ENCODE results near the gene FAM25G. TPM values are rescaled to one million over a fixed set of nuclear protein-coding genes. Genes with fewer than 3 reads are reported as not detected.

The FAM25G gene
- total and polyA plus RNA-seq, 2 of the 8 experiments (the other 6 are each of a cell fraction or from before 2014, with no cell fraction given) = not detected

DNA sequence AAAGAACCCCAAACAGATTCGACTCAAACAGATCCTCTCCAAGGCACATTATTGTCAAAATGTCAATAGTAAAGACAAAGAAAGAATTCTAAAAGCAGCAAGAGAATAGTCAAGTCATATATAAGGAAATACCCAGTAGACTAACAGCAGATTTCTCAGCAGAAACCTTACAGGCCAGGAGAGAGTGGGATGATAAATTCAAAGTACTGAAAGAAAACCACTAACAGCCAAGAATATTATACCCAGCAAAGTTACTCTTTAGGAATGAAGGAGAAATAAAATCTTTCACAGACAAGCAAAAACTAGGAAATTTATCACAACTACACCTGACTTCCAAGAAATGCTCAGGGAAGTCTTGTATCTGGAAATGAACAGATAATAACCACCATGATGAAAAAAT, 45.8 kb downstream of the FAM25G start:
- Histone ChIP-seq H3K9ac (replicated peaks in 1 of 4; ENCODE audit: extremely low read depth in 1 of 4, low read depth in 3 of 4, low read length in 3 of 4) (no peak overlapping the region), H2BK15ac (ENCODE audit: low read length) (no peak overlapping the region), H3K79me2 (ENCODE audit: control insufficient read depth in 1 of 2, insufficient read depth in 2 of 2, low read length in 2 of 2) (no peaks in the 10 kb centered on the region), H3K79me1 (ENCODE audit: low read depth, low read length) (no peaks in the 10 kb centered on the region), H3K23ac (ENCODE audit: insufficient read length) (no peak overlapping the region), H3K23me2 (ENCODE audit: low read depth, low read length) (peaks cover 11% of the 10 kb centered on the region), H3K9me3 (ENCODE audit: insufficient read depth in 2 of 2, low read depth in 1 of 2, low read length in 1 of 2) (no peaks in the 10 kb centered on the region), H3K4me2 (ENCODE audit: insufficient read depth in 1 of 2, low read depth in 2 of 2, low read length in 2 of 2) (no peak overlapping the region), H2AK5ac (ENCODE audit: low read depth, low read length) (no peak overlapping the region), H2BK5ac (ENCODE audit: low read depth, low read length) (no peak overlapping the region), H4K8ac (ENCODE audit: extremely low read depth, insufficient read depth, low read length) (no peak overlapping the region), H3K27me3 (replicated peaks in 1 of 4; ENCODE audit: control insufficient read depth in 3 of 4, extremely low read depth in 1 of 4, insufficient read depth in 3 of 4, low read length in 3 of 4) (no peaks in the 10 kb centered on the region), H3K4ac (replicated peaks; ENCODE audit: insufficient read length, low read depth, low read length) (no peak overlapping the region), H4K91ac (replicated peaks; ENCODE audit: insufficient read length, low read length) (no peak overlapping the region), H3K27ac (ENCODE audit: low read depth, low read length) (no peak overlapping the region), H2BK120ac (replicated peaks; ENCODE audit: low read depth, low read length) (no peak overlapping the region), H2AFZ (ENCODE audit: low read length) (no peak overlapping the region), H3K4me1 (replicated peaks in 1 of 4; ENCODE audit: control insufficient read depth in 3 of 4, insufficient read depth in 4 of 4, low read length in 3 of 4) (no peaks in the 10 kb centered on the region), H3K18ac (ENCODE audit: extremely low read depth, low read length) (no peak overlapping the region), H3K56ac (replicated peaks; ENCODE audit: insufficient read length, low read depth, low read length) (no peak overlapping the region), H4K5ac (ENCODE audit: insufficient read length, low read depth, low read length) (no peak overlapping the region), H3K14ac (ENCODE audit: insufficient read length) (no peak overlapping the region), H4K20me1 (replicated peaks in 1 of 2; ENCODE audit: control insufficient read depth in 1 of 2, insufficient read depth in 2 of 2, low read length in 2 of 2) (peaks cover 0 to 9% of the 10 kb centered on the region in 2 experiments), H2BK12ac (ENCODE audit: low read depth, low read length) (no peak overlapping the region), H3K36me3 (ENCODE audit: control insufficient read depth in 2 of 4, insufficient read depth in 4 of 4, low read length in 3 of 4) (no peaks in the 10 kb centered on the region), H3K4me3 (ENCODE audit: extremely low read depth in 1 of 4, insufficient read depth in 2 of 4, low read depth in 3 of 4, low read length in 4 of 4) (no peak overlapping the region), H2BK20ac (ENCODE audit: low read length) (no peak overlapping the region)
- ChIA-PET POLR2A (ENCODE audit: partially characterized antibody) (no interaction called here), CTCF (ENCODE audit: partially characterized antibody) (no interaction called here)
- DNase-seq (ENCODE audit: low read depth in 1 of 2, low spot score in 2 of 2) (no peak), FAIRE-seq (no peak)
- no peak for TF ChIP-seq RNF2 (IDR thresholded peaks at IDR 0.05; ENCODE audit: borderline replicate concordance, low read depth, low read length, missing control alignments, poor library complexity, severe bottlenecking)
- TF ChIP-seq BRCA1 (IDR thresholded peaks at IDR 0.05; ENCODE audit: low read depth, low read length) = no peak
- TF ChIP-seq RAD21 (IDR thresholded peaks at IDR 0.05 in 1 of 2, conservative IDR thresholded peaks at IDR 0.05 in 1 of 2; ENCODE audit: low read depth in 2 of 2, low read length in 2 of 2) = no peak
- TF ChIP-seq SP4 (IDR thresholded peaks at IDR 0.05; ENCODE audit: low read length) = no peak
- TF ChIP-seq EGR1 (IDR thresholded peaks at IDR 0.05; ENCODE audit: borderline replicate concordance, low read depth, low read length) = no peak
- no peak for TF ChIP-seq GTF2F1 (IDR thresholded peaks at IDR 0.05; ENCODE audit: borderline replicate concordance, low read depth, low read length)
- 96% methylated on average over 1 of the region's 1 CpG; no CpG with 5 or more reads in 1 of the 2 experiments for WGBS, 2 experiments (ENCODE audit: extremely low coverage in 1 of 2, insufficient coverage in 1 of 2, insufficient read length in 1 of 2, insufficient replicate concordance in 2 of 2, low coverage in 1 of 2, low lambda C conversion rate in 2 of 2, missing lambda C conversion rate in 1 of 2)
